Right lung (tissue), 5 donors: Measurements from ENCODE around the gene AVL9. TPM values are rescaled to one million over a fixed set of nuclear protein-coding genes. Genes with fewer than 3 reads are reported as not detected.
"Not testable (repeated sequence)": the region's sequence is repeated elsewhere in the genome, so short reads cannot be mapped to it uniquely, and the experiment has no call there.

Experiments used
- DNase-seq, 2 donors: peaks; one replicate each; pipeline ENCODE4 v3.0.0-alpha.2; 2013
- polyA plus RNA-seq, 5 donors: library from polyadenylated mRNA; unstranded; fragments of 120-200 nt; gene quantifications; one replicate each; pipeline versions ENCODE4 v1.2.1 to v1.2.3, GENCODE V29; 2013; ENCODE audit warnings: inconsistent platforms in 1 of 5, low replicate concordance in 1 of 5; ENCODE audit not compliant: insufficient read length in 5 of 5, insufficient read depth in 1 of 5

AVL9 gene
- polyA plus RNA-seq, 5 donors = 21.6 to 32.6 (median 30.7) TPM

DNA sequence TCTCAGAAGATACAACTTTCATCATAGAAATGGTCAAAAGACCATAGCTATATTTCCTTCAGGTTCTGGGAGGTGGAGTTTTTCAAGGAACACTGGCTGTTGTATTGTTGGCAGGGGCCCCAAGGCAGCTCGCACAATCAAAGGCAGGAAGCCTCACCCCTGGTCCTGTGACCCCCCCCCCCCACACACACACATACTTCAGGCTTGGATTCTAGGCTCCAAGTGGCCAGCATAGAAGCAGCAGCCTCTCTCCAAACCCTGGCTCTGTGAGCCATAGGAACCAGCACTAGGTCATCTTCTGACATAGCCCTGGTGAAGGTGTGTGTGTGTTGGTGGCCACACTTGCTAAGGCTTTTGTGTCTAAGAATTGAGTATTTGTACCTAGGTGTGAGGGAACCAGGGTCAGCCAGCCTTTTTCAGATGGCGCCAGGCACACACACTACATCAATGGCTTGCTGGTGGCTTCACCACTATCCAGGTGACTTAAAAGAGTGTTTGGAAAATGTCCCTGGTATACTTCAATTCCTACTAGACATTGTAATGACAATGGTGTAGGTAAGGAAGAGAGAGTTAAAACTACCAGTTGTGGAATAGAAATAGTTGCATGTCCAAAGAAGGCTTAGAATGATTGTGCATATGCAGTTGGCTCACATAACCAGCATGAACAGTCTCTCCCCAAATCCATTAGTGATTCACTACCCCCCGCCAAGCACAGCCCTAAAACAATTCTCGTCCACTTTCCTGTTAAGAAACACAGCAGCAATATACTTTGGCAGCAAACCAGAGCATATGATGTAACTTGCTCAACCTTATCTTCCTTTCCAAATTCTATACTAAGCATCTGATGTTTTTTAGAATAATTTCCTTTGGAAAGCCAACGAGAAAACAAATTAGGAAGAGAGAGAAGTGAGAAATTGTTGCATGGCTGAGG, 91.3 kb downstream of the AVL9 start:
- peak; percentile 67 to 79 for DNase-seq

DNA sequence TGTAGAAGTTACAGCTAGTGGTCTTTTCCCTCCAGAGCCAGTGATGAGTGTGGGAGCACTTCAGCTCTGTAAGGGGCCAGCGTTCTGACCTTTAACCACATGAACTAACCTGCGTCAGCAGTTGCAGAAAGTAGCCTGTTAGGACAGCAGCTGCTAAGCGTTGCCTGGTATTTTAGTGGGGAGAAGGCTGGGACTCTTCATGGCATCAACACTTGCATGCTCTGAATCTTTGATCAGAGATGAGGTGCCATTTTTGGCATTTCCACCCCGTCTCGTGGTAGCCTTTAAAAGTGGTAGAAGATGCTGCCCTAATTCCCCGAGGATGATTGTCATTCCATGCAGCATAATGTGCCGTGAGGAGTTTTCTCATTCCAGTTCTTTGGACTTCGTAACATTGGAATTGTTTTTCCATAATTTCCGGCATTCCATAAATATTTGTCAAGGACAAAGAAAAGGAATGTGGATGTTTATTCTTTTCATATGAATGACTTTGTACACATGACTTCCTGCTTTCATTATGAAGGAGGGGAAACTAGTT, 92.2 kb downstream of the AVL9 start:
- peak; percentile 44 for DNase-seq

DNA sequence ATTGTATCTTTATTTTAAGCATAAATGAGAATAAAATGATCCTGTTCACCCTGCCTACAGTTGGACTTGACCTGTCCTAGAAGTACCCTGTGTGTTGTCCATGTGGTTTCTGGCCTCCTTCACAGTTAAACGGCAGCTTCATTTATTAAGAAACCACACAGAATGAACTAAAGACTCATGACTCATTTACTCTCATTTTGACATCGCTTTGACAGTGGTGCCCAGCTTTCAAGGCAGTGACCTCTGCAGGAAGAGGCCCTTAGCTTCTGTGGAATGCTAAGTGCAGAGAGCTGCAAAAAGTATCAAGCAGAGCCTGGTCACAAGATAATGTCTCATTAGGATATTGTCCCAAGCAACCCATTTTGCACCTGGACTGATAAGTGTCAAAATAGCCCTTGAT, 93.4 kb downstream of the AVL9 start:
- no peak for DNase-seq

DNA sequence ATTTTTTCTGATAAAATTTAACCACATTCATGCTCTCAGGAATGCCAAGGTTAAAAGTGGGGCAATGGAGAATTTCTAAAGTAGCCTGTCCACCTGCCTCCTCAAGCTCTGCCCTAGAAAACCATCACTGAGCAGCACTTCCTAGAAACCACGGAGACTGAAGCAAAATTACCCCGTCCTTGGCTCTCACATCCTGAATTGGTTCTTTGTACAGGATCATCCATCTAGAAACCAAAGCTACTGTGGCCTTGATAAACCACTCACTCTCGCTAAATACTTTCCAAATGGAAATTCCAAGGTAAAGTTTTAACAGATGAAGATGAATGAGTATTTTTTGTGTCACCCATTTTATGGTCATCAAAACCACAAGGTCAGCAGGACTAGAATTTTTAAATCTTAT, 96.6 kb downstream of the AVL9 start:
- no peak for DNase-seq

DNA sequence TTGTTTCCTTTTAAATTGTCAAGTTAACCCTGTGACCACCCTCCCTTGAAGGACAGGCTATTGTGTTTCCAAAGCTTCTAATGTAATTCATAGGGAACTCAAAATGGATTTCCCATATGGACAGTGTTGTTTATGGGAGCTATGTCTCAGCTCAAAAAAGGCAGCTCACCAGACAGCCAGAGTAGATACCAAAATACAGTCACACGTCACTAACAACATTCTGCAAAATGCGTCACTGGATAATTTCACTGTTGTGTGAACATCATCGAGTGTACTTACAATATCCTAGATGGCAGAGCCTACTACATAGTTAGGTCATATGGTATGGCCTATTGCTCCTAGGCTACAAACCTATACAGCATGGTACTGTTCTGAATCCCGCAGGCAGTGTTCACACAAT, 97.4 kb downstream of the AVL9 start:
- no peak for DNase-seq

DNA sequence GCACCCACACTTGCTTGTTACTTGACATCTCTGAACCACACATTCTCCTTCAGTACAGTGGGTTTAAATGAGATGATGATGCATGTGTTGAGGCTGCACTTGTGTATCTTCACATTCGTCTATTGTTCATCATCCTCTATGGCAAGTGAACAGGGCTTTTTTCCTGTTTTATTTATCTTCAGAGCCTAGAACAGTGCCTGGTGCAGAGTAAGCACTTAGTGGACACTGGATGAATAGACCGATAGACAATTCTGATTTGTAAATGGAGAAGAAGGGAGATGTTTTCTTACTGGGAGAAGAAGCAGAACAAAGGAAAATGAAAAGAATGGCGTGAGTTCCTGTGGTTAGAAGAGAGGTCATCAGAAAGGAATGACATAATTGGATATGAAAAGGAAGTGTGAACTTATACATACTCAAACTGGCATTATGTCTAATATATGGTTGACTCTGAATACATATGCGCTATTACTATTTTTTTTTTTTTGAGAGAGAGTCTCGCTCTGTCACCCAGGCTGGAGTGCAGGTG, 99.7 kb downstream of the AVL9 start:
- DNase-seq = no peak

DNA sequence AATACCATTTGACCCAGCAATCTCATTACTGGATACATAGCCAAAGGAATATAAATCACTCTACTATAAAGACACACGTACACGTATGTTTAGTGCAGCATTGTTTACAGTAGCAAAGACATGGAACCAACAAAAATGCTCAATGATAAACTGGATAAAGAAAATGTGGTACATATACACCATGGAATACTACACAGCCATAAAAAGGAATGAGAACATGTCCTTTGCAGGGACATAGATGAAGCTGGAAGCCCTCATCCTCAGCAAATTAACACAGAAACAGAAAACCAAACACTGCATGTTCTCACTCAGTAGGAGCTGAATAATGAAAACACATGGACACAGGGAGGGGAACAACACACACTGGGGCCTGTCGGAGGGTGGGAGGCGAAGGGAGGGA, 105.9 kb downstream of the AVL9 start:
- DNase-seq = not testable (repeated sequence)

DNA sequence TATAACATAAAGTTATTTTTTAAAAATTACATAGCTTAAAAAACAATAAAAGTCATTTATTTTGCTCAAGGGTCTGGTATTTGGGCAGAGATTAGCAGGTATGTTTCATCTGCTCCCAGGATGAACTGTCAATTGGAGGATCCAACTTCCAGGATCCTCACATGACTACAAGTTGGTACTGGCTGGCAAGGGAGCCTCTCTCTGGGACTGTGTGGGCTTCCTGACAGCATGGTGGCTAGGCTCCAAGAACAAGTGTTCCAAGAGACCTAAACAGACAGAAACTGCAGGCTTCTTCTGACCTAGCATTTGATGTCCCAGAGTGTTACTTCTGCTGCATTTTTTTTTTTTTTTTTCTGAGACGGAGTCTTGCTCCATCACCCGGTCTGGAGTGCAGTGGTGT, 107.2 kb downstream of the AVL9 start:
- no peak for DNase-seq

DNA sequence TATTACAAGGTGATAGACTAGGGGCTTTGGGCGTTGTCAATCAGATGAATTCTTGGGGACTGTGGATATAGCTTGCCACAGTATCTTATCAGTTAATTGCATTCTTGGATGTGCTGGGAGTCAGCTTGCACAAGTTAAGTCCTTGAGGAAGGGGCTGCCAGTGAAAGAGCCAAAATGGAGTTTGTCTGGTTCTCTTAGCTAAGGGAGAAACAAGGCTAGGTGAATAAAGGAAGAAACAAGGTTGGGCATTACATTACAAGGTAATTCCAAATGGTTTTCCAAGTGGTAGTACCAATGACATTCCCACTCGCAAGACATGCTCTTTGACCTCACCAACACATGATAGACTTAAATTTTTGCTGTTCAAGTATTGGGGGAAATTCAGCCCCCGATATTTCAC, 108.2 kb downstream of the AVL9 start:
- DNase-seq = not testable (repeated sequence)

DNA sequence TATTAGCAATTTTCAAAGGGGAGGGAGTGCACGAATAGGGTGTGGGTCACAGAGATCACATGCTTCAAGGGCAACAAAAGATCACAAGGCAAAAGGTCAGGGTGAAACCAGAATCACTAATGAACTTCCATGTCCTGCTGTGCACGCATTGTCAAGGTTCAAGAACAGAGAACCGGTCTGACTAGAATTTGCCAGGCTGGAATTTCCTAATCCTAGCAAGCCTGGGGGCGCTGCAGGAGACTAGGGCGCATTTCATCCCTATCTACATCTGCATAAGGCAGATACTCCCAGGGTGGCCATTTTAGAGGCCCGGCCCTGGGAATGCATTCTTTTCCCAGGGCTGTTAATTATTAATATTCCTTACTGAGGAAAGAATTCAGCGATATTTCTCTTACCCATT, 108.8 kb downstream of the AVL9 start:
- DNase-seq = not testable (repeated sequence)

DNA sequence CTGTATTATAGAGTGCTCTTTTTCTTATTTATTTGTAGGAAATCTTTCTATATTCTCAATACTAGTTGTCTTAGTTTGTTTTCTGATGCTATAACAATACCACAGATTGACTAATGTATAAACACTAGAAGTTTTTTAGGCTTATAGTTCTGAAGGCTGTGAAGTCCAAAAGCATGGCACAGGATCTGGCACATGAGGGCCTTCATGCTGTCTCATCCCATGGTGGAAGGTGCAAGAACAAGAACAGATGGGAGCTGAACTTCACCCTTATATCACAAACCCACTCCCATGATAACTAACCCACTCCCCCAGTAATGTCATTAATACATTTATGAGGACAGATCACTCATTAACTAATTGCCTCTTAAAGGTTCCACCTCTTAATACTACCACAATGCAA, 109.7 kb downstream of the AVL9 start:
- no peak for DNase-seq

DNA sequence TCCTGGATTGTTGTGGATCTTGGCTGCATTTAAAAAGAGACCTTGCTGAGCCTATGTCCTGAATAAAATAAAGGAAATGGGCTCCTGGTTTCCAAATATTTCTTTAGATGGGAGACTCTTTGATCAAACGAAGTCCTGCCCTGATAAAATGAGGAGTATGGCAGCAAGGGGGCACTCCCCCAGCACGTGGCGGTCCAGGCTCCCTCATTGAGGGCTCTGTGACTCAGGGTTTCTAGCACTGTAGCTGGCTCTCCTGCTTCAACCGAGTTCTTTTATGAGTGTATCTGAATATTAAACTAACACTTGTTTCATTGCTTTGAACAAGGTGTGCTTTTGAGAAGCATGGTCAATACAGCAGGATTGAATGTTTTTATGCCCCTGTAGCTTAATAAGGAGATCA, 114.2 kb downstream of the AVL9 start:
- no peak for DNase-seq

DNA sequence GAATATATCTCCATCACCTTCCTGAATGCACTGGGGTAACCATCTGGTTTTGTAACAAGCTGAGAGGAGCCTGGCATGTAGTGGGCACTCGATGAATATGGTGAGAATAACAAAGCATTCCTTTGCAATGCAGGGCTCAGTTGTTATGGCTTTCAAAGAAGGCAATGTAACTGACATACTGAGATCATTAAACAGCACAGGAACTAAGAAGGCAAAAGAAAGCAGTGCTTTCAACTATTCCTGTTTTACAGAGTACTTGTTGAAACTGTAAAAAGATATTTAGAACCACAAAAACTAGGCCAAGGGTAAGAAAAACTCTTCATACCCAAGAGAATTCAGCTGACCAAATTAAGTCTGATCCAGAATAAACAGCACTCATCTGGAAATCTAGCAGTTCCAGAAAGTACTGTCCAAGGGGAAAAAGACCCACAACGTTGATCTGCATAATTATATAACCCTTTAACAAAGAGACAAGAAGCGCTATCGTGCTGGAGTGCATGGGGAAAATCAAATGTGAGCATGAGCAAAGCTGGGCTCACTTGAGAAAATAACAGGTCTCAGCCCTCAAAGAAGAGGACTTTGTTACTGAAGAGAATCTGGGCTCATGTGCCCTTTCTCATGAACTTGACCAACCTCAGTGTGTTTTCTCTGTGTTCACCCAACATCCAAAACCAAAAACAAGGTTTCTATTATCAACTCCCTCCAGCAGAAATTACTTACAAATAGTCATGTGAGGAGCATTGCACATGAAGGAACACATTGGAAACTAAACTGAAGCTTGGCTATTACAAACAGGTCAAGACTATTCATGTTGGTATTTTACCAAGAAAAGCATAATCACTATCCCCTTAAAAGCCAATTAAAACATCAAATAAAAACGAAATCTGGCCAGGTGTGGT, 116.2 kb downstream of the AVL9 start:
- peak in 1 of 2 donors; percentile 5 for DNase-seq

DNA sequence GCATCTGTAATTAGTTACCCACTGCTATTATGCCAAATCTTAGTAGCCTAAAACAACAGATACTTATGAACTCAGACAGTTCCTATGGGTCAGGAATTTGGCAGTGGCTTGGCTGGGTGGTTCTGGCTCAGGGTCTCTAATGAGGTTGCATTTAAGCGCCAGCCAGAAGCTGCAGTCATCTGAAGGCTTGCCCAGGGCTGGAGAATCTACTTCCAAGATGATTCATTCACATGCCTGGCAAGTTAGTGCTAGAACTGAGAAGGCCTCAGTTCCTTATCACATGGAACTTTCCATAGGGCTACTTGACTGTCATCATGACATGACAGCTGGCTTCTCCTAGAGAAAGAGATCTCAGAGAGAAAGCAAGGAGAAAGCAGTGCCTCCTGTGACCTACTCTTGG, 121.3 kb downstream of the AVL9 start:
- DNase-seq = no peak

DNA sequence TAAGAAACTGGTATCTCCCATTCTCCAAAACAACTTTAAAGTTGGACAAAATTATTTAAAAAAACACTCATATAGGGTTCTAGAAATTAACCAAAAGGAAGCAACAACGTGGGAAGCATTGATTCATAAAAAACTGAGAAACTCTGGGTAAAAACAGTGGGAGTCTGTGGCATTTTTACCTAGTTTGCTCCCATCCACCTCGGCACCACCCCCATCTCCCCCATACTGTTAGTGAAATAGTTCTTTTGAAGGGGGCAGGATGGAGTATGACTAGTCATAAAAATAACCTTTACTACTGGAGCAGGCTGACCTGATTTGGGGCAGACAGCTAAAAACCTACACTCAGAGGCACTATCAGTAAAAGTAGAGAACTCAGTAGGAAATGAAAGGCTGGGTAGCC, 123.2 kb downstream of the AVL9 start:
- DNase-seq = no peak

DNA sequence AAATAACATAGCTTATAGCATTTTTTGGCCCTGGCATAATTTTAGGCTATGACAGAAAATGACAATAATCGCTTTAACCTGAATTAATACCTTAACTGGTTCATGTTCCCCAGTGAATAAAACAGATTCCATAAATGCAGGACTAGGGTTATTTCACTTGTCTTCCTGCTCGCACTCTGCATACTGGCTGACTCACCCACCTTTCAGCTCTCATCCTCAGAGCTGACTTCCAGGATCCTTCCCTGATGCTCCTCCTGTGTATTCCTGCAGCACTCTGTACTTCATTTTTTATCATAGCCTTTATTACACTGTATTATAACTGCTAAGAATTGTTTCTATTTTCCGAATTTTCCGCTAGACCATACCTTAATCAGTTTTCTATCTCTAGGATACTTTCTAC, 123.7 kb downstream of the AVL9 start:
- DNase-seq = no peak

DNA sequence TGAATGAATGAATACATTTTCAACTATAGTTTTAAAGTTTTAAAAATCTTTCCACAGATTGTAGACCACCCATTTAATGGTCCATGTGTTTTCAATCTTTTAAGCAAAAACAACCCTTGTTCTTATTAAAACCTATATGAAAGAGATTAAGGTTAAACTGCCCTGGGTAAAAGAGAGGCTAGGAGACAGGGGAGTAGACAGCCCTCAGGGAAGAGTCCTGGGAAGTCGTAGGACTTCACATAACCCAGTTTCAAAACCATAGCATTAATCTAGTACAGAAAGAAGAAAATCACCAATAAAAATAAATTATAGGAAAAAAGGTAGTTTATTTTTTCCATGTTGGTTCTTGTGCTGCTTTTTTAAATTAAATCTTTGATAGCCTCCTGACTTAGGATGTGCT, 124.1 kb downstream of the AVL9 start:
- DNase-seq = not testable (repeated sequence)

DNA sequence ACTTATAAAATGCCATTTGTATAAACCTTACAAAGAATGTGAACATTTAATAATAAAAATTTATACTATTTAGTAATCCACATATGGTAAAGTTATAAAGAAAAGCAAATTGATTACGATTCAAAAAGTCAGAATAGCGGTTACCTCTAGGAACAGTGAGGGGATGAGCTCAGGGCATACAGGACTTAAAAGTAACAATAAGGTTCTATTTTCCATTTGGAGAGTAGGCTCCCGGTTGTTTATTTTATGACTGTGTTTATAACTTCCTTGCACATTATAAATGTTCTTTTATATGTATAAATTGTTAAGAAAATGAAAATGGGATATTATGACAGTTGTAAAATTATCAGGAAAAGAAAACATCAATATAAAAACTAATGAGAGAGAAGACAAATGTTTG, 135.7 kb downstream of the AVL9 start:
- no peak for DNase-seq

DNA sequence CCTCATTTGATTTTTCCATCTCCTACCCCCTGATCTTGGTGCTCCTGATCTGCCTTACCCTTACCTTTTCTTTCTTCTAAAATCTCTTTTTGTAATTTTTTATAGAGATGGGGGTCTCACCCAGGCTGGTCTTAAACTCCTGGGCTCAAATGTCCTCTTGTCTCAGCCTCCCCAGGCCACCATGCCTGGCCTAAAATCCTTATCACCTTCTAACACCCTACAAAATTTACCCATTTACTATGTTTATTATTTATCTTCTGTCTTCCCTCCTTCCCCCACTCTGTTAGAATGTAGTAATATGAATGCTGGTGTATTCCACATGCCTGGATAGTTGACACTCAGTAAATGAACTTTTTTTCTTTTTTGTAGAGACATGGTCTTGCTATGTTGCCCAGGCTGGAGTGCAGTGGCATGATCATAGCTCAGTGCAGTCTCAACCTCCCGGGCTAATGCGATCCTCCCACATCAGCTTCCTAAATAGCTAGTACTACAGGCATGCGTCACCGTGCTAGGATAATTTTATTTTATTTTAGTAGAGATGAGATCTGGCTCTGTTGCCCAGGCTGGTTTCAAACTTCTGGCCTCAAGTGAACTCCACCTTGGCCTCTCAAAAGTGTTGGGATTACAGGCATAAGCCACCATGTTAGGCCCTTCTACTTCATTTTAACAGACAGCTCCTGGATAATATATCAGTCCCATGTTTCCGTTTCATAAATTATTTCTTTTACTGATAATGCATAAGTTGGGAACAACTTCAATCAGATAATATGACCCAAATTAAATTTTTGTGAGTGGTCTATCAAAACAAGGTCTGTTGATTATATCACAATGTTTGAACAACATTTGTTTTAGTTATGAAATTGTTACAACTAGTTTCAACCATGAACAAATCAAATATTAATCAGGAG, 136.6 kb downstream of the AVL9 start:
- not testable (repeated sequence) for DNase-seq

DNA sequence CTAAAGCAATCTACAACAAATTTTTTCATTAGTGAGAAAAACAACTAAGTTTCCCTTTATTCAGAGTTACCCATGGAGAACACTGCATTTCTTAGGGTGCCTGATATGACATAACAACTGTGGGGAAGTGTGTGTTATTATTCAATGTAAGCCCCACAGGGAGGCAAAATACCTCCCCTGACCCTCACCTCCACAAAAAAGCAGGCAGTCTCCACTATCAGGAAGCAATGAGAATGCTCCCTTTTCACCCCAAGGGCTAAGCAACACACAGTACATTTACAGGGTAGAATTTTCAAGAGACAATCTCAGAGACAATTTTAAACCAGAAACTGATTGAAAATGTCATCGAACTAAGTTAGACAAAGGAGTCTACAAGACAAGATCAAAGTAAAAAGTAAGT, 138.2 kb downstream of the AVL9 start:
- not testable (repeated sequence) for DNase-seq

DNA sequence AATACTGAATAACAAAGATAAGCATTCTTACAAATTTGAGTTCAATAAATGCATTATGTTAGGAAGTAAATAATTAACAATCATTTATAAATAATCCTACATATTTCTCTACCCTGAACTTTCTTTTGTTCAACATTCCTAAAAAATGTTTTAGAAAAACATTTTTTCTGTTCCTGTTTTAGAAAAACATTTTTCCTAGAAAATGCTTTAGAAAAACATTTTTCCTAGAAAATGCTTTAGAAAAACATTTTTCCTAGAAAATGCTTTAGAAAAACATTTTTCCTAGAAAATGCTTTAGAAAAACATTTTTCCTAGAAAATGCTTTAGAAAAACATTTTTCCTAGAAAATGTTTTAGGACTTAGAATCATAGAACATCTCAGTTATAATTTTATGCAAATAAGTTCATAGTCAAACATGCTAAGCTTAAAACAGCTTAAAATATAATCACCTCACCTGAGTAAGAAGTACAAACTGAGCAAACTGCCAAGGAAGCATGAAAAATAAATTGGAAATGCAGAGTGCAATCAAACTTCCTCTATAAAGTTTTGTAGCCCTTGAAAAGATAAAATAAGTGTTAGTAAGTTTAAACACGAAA, 139.6 kb downstream of the AVL9 start:
- DNase-seq = not testable (repeated sequence)
